Amniotic stem cell (primary cell): ENCODE data around the gene TMEM50A.
"Not testable (repeated sequence)": the region's sequence is repeated elsewhere in the genome, so short reads cannot be mapped to it uniquely, and the experiment has no call there.

ENCODE experiments used
- DNase-seq: peaks from one replicate; lab custom pipeline; 2025; lab: John Stamatoyannopoulos, UW

TMEM50A gene

GRCh38 chr1:25338188-25338981 lies at the start of gene TMEM50A:
Gene TMEM50A, plus strand, starts transcription at chr1:25338334. Its CDS starts 2,153 bp downstream, at chr1:25340487.
- DNase-seq = peak; percentile 57

DNA sequence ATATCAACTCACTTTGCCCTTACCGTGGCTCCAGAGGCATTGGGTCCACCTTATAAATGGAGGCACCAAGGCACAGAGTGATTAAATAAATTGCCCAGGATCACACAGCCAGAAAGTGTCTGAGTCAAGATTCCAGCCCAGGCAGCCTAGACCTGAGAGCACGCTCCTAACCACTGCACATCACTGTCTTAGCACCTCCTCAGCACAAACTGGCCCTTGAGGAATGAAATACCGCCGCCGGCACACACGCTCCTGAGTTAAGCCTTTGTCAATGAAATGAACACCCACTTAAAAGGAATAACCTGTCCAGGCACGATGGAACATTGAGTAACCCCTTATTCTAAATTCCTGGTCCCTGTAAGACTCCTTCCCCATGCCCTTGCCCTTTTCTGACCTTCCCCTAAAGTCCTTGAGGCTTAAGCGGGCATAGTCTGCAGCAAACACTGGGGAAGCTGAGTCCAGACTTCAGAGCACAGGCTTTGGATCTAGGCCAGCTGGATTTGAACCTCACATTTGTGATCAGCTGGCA lies 49.5 kb upstream of the TMEM50A start:
- DNase-seq = not testable (repeated sequence)

GRCh38 chr1:25290043-25290442 lies 48.1 kb upstream of the TMEM50A start:
- not testable (repeated sequence) for DNase-seq

- DNase-seq = not testable (repeated sequence)
These were observed 44.7 kb upstream of the TMEM50A start for GRCh38 chr1:25293426-25293825.

GRCh38 chr1:25294889-25295826 lies 43.0 kb upstream of the TMEM50A start:
- DNase-seq = not testable (repeated sequence)

- DNase-seq = not testable (repeated sequence)
These were observed 41.6 kb upstream of the TMEM50A start for GRCh38 chr1:25296501-25296900.

DNA sequence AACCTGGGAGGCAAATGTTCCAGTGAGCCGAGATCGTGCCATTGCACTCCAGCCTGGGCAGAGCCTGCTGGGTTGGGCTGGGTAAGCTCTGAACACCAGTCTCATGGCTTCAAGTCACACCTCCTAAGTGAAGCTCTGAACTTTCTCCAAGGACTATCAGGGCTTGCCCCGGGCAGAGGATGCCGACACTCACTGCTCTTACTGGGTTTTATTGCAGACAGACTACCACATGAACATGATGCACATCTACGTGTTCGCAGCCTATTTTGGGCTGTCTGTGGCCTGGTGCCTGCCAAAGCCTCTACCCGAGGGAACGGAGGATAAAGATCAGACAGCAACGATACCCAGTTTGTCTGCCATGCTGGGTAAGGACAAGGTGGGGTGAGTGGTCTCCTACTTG lies 37.4 kb upstream of the TMEM50A start:
- not testable (repeated sequence) for DNase-seq

DNA sequence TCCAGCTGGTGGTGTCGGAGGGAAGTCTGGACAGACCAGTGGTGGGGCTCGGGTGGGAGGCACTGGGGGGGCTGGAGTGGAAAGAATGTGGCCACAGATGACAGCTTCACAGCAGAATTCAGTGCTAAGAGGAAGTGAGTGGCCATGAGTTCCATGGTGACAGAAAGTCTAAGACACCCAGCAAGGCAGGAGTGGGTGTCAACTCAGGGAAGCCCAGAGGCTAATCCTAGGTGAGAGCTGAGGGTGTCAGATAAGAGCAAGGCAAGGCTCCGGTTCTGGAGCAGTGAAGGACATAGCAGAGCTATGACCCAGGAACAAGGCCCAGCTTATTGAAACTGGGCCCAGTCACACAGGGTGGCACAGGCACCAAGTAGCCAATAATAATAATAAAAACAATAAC lies 35.8 kb upstream of the TMEM50A start:
- not testable (repeated sequence) for DNase-seq

GRCh38 chr1:25304936-25305335 lies 33.2 kb upstream of the TMEM50A start:
- not testable (repeated sequence) for DNase-seq

DNA sequence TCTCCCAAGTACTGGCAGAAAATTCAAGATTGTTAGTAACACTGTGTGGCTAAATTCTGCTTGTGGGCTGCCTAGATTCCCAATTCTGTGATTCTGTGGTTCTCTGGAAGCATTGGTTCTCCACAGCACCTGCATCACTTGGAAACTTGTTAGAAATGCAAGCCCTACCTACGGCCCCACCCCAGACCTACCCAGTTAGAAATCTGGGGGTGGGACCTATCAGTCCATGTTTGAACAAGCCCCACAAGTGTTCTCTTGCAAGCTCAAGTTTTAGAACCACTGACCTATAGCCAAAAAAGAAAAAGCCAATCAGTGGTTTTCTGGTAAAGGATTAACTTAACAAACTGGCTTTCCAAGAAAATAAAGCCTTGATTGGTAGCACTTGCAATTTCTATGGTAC lies 30.0 kb upstream of the TMEM50A start:
- not testable (repeated sequence) for DNase-seq

DNA sequence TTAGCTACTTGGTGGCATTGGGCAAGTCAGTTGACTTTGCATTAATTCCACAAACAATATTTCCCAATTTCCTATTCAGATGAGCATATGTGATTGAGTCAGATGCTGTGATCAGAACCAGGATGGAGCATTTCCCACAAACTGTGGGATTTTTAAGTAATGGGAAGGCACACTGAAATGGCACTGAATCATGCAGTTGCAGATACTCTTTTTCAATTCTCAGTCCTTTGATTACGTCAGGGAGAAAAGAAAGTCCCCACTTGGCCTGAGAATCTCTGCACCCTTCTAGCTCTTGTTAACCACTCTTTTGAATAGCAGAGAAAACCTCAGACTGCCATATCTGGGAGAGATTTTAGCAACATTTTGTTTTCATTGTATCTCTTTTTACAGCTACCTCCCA lies 29.0 kb upstream of the TMEM50A start:
- DNase-seq = not testable (repeated sequence)

- DNase-seq = not testable (repeated sequence)
These were observed 28.6 kb upstream of the TMEM50A start for GRCh38 chr1:25309486-25309885.

- DNase-seq = not testable (repeated sequence)
These were observed 25.2 kb upstream of the TMEM50A start for GRCh38 chr1:25312806-25313470.

- peak; percentile 27 for DNase-seq
These were observed 17.7 kb upstream of the TMEM50A start for GRCh38 chr1:25320314-25320938.

- not testable (repeated sequence) for DNase-seq
These were observed 16.0 kb upstream of the TMEM50A start for GRCh38 chr1:25322127-25322526.

DNA sequence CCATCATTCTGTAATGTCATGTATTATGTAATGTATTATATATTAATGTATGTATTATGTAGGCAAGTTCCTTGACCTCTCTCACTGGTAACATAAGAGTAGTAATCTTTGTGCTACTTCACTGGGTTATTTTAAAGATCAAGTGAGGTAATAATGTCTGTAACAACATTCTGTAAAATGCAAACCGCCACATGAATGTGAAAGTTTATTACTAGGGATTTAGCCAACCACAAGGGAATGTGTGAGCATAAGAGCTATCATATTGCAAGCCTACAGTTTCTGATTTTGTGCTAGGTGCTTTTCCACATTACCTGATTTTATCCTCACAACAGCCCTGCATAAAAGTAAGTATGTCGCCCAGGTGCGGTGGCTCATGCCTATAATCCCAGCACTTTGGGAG lies 13.7 kb upstream of the TMEM50A start:
- not testable (repeated sequence) for DNase-seq

DNA sequence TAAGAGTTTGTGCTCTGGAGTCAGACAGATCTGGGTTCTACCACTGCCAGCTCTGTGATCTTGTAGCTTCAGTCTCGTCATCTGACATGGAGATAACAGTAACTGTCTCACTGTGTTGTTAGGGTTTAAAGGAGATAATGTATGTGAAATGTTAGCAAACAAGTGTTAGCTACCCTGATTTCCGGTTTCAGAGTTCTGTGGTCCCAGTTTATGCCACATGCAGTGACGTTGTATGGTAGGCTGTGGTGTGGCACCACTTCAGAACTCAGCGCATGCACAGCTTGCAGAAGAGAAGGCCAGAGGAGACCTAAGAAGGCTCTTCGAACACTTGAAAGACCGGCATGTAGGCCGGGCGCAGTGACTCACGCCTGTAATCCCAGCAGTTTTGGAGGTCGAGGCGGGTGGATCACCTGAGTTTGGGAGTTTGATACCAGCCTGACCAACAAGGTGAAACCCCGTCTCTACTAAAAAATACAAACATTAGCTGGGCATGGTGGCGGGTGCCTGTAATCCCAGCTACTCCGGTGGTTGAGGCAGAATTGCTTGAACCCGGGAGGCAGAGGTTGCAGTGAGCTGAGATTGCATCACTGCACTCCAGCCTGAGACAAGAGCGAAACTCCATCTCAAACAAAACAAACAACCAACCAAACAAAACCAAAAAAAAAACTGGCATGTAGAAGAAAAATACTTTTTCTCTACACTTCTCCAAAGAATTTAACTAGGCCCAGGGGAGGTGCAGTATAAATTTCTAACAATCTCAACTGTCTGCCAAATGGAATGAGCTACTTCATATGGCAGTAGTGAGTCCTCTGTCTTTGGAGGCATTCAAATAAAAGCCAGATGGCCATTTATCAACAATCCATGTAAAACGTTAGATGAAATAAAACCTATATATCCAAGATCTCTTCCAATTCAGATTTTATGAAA lies 10.0 kb upstream of the TMEM50A start:
- not testable (repeated sequence) for DNase-seq

- DNase-seq = not testable (repeated sequence)
These were observed 9.3 kb upstream of the TMEM50A start for GRCh38 chr1:25328791-25329185.

GRCh38 chr1:25329336-25329735 lies 8.8 kb upstream of the TMEM50A start:
- not testable (repeated sequence) for DNase-seq

DNA sequence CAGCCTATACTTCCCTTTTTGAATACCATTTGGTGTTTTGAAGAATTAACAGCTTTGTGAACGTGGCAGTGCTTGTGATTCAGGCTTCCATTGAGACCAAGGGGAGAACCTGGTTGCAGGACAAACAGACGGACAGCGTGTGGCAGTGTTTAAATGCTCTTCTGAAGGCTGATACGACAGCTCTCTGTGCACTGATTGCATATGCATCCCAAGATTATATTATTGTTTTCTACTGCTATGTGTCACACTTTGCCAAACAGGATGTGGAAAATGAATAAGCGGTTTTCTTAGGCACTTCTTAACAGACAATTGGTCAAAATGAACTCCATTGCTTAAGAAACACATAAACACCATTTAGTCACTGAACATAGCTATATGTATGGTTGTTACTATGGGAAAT lies 8.2 kb upstream of the TMEM50A start:
- DNase-seq = not testable (repeated sequence)
